ENCODE data around the gene OGDH. TPM values are rescaled to one million over a fixed set of nuclear protein-coding genes. Genes with fewer than 3 reads are reported as not detected.
A peak's percentile ranks its signal among the peaks of the same experiment; 100 is the strongest.

The OGDH gene
- total and polyA plus RNA-seq, 2 of the 13 experiments (the other 11 are each of a cell fraction or from before 2014, with no cell fraction given) = 17.4 to 25.4 TPM

DNA sequence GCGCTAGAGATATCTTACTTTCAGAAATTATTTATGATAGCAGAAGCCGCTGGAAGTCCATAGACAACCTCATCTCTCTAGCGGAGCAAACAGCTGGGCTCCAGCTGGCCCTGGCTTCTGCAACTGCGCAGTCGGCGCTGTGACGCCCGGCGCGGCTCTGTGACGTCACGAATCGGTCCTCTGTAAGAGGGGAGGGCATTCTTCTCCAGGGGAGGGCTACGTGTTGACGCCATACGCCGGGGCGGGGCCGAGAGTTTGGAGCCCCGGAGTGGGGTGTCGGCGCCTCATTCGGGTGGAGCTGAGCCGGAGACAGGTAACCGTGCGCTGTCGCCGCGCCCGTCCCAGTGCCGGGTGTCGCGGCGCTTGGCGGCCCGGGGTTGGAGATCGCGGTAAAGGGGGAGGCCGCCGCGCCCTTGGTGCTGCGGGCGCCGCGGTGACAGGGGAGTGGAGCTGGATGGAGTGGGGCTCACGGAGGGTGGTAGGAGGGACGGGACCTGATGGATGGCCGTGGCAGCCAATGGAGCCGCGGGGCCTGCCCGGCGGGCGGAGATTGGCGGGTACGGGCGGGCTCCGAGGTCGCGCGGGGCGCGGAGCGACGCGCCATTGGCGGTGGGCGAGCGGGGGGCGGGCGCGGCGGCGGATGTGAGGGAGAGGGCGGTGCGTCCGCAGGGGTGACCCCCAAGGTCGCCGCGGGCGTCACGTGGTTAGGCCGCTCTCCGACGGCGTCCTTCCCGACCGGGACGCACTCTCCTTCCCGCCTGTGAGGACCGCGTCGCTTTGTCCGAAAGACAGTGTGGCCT is at the start of gene OGDH (continued):
- TF ChIP-seq ZNF557 (CRISPR knock-in tag; IDR thresholded peaks at IDR 0.05) (no peak), SUZ12 (IDR thresholded peaks at IDR 0.05; ENCODE audit: low read depth, low read length) (no peak), GLI4 (CRISPR knock-in tag; IDR thresholded peaks at IDR 0.05; ENCODE audit: borderline replicate concordance) (no peak), HOXD1 (CRISPR knock-in tag; IDR thresholded peaks at IDR 0.05) (0 out of 2 replicates have a peak, but pooled peaks have one; percentile 23), ZFYVE20 (CRISPR knock-in tag; IDR thresholded peaks at IDR 0.05; ENCODE audit: borderline replicate concordance, low read depth) (no peak), CCAR2 (optimal IDR thresholded peaks at IDR 0.05; ENCODE audit: low read depth, low read length) (no peak), RFXAP (CRISPR knock-in tag; IDR thresholded peaks at IDR 0.05; ENCODE audit: borderline replicate concordance) (no peak; the same call in 1 of the 2 replicates), SOX13 (IDR thresholded peaks at IDR 0.05) (no peak; the same call in 1 of the 2 replicates), SOX13 (CRISPR knock-in tag; conservative IDR thresholded peaks at IDR 0.05 in 1 of 2, IDR thresholded peaks at IDR 0.05 in 1 of 2) (peak in 1 of 2 experiments; percentile 16; a peak in 1 of 4 replicates), ZNF816 (CRISPR knock-in tag; IDR thresholded peaks at IDR 0.05; ENCODE audit: borderline replicate concordance) (0 out of 2 replicates have a peak, but pooled peaks have one; percentile 64), ZNF883 (CRISPR knock-in tag; IDR thresholded peaks at IDR 0.05; ENCODE audit: not compliant biosample characterization) (peak; percentile 79), ZNF792 (CRISPR knock-in tag; IDR thresholded peaks at IDR 0.05) (0 out of 2 replicates have a peak, but pooled peaks have one; percentile 40), ZNF839 (CRISPR knock-in tag; IDR thresholded peaks at IDR 0.05; ENCODE audit: borderline replicate concordance) (no peak; the same call in 1 of the 2 replicates), ETV5 (CRISPR knock-in tag; IDR thresholded peaks at IDR 0.05; ENCODE audit: borderline replicate concordance) (peak; percentile 27; the same call in 1 of the 2 replicates), ZNF766 (CRISPR knock-in tag; IDR thresholded peaks at IDR 0.05; ENCODE audit: borderline replicate concordance) (0 out of 2 replicates have a peak, but pooled peaks have one; percentile 36)
- TF ChIP-seq, protein P1, sequence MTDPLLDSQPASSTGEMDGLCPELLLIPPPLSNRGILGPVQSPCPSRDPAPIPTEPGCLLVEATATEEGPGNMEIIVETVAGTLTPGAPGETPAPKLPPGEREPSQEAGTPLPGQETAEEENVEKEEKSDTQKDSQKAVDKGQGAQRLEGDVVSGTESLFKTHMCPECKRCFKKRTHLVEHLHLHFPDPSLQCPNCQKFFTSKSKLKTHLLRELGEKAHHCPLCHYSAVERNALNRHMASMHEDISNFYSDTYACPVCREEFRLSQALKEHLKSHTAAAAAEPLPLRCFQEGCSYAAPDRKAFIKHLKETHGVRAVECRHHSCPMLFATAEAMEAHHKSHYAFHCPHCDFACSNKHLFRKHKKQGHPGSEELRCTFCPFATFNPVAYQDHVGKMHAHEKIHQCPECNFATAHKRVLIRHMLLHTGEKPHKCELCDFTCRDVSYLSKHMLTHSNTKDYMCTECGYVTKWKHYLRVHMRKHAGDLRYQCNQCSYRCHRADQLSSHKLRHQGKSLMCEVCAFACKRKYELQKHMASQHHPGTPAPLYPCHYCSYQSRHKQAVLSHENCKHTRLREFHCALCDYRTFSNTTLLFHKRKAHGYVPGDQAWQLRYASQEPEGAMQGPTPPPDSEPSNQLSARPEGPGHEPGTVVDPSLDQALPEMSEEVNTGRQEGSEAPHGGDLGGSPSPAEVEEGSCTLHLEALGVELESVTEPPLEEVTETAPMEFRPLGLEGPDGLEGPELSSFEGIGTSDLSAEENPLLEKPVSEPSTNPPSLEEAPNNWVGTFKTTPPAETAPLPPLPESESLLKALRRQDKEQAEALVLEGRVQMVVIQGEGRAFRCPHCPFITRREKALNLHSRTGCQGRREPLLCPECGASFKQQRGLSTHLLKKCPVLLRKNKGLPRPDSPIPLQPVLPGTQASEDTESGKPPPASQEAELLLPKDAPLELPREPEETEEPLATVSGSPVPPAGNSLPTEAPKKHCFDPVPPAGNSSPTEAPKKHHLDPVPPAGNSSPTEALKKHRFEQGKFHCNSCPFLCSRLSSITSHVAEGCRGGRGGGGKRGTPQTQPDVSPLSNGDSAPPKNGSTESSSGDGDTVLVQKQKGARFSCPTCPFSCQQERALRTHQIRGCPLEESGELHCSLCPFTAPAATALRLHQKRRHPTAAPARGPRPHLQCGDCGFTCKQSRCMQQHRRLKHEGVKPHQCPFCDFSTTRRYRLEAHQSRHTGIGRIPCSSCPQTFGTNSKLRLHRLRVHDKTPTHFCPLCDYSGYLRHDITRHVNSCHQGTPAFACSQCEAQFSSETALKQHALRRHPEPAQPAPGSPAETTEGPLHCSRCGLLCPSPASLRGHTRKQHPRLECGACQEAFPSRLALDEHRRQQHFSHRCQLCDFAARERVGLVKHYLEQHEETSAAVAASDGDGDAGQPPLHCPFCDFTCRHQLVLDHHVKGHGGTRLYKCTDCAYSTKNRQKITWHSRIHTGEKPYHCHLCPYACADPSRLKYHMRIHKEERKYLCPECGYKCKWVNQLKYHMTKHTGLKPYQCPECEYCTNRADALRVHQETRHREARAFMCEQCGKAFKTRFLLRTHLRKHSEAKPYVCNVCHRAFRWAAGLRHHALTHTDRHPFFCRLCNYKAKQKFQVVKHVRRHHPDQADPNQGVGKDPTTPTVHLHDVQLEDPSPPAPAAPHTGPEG (CRISPR knock-in tag; IDR thresholded peaks at IDR 0.05) = 0 out of 2 replicates have a peak, but pooled peaks have one; percentile 5
- TF ChIP-seq, protein P2, sequence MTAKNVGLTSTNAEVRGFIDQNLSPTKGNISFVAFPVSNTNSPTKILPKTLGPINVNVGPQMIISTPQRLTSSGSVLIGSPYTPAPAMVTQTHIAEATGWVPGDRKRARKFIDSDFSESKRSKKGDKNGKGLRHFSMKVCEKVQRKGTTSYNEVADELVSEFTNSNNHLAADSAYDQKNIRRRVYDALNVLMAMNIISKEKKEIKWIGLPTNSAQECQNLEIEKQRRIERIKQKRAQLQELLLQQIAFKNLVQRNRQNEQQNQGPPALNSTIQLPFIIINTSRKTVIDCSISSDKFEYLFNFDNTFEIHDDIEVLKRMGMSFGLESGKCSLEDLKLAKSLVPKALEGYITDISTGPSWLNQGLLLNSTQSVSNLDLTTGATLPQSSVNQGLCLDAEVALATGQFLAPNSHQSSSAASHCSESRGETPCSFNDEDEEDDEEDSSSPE (CRISPR knock-in tag; IDR thresholded peaks at IDR 0.05) = peak; percentile 86
